CD4-positive, alpha-beta T cell (primary cell): ENCODE measurements around the gene DPH7. TPM values are rescaled to one million over a fixed set of nuclear protein-coding genes. Genes with fewer than 3 reads are reported as not detected.

Experiments used
- ATAC-seq: fragments of 200-7000 bp; cut with Tn5 transposase; one replicate; pipeline ENCODE4 v1.10.0; 2022; ENCODE audit warnings: mild to moderate bottlenecking; ENCODE audit not compliant: poor library complexity
- CTCF ChIA-PET: fragments of 350-600 bp; sonication (Branson Sonifier 250); formaldehyde crosslinking; loops from one replicate; lab custom pipeline; 2021; ENCODE audit warnings: antibody characterized with exemption, inconsistent platforms; lab: Charles Lee
- POLR2A ChIA-PET: fragments of 350-600 bp; sonication (Branson Sonifier 250); formaldehyde crosslinking; loops from one replicate; lab custom pipeline; 2021; ENCODE audit warnings: antibody characterized with exemption, inconsistent platforms; lab: Charles Lee
- DNase-seq, 14 experiments: peaks; one replicate each; pipeline ENCODE4 v3.0.0-alpha.2; 2013 to 2020; ENCODE audit warnings: mixed read lengths in 2 of 14
- H3K27ac ChIP-seq, 2 donors: one replicate each; pipeline versions ENCODE4 v1.5.1 to v1.7.0; 2013; ENCODE audit warnings: low read length in 2 of 2, low read depth in 1 of 2, mild to moderate bottlenecking in 1 of 2
- H3K27me3 ChIP-seq, 2 experiments: 1 replicate in 1 of 2; 2 replicates in 1 of 2; pipeline versions ENCODE4 v1.6.1 to v1.7.0; 2013; ENCODE audit warnings: low read length in 2 of 2, control low read depth in 1 of 2, mild to moderate bottlenecking in 1 of 2, moderate library complexity in 1 of 2; ENCODE audit not compliant: insufficient read depth in 2 of 2, control insufficient read depth in 1 of 2
- H3K36me3 ChIP-seq: one replicate; pipeline ENCODE4 v1.6.1; 2013; ENCODE audit warnings: low read length, control low read depth; ENCODE audit not compliant: insufficient read depth
- H3K4me1 ChIP-seq: one replicate; pipeline ENCODE4 v1.6.1; 2013; ENCODE audit warnings: low read length, control low read depth; ENCODE audit not compliant: insufficient read depth
- H3K4me3 ChIP-seq: one replicate; pipeline ENCODE4 v1.5.1; 2013; ENCODE audit warnings: mild to moderate bottlenecking, low read length, moderate library complexity
- H3K9me3 ChIP-seq, 2 experiments: 1 replicate in 1 of 2; 2 replicates in 1 of 2; pipeline versions ENCODE4 v1.6.1 to v1.7.0; 2013; ENCODE audit warnings: low read length in 2 of 2, mild to moderate bottlenecking in 2 of 2, control low read depth in 1 of 2, moderate library complexity in 1 of 2; ENCODE audit not compliant: control insufficient read depth in 1 of 2, insufficient read depth in 1 of 2
- H3K27ac Mint-ChIP-seq: one replicate; pipeline ENCODE4 v1.8.0; 2020; ENCODE audit warnings: mixed read lengths
- H3K27me3 Mint-ChIP-seq: one replicate; pipeline ENCODE4 v1.8.0; 2021; ENCODE audit warnings: mixed read lengths
- H3K36me3 Mint-ChIP-seq: one replicate; pipeline ENCODE4 v1.8.0; 2021; ENCODE audit warnings: low read depth, mixed read lengths
- H3K4me1 Mint-ChIP-seq: one replicate; pipeline ENCODE4 v1.8.0; 2021; ENCODE audit warnings: low read depth, mixed read lengths
- H3K4me3 Mint-ChIP-seq: one replicate; pipeline ENCODE4 v1.8.0; 2020; ENCODE audit warnings: mild to moderate bottlenecking, mixed read lengths
- H3K9me3 Mint-ChIP-seq: one replicate; pipeline ENCODE4 v1.8.0; 2020; ENCODE audit warnings: mixed read lengths
- CTCF ChIP-seq: fragments of 200-600 bp; IDR thresholded peaks from one replicate; pipeline ENCODE4 v1.8.0; 2022; ENCODE audit warnings: antibody characterized with exemption, mild to moderate bottlenecking
- intact Hi-C, 2 experiments: fragments of 100-400 bp; cut with DNase I in 1 of 2; cut with micrococcal nuclease in 1 of 2; formaldehyde crosslinking; loops; one replicate each; pipeline versions ENCODE4 v1.15.1 to v1.9.0; 2023 to 2025; cut with DNase I, micrococcal nuclease
- total RNA-seq, 174 experiments: library from RNA in 2 of 174; stranded (reverse) in 2 of 174; gene quantifications; one replicate each; pipeline ENCODE4 v1.2.3 and lab custom pipeline; 2021 to 2026

Gene DPH7
- total RNA-seq, 2 experiments from 2014 or later, result 36.4 to 36.8 TPM

GRCh38 chr9:137621131-137621757 lies 42.5 kb upstream of the DPH7 start:
- H3K36me3 Mint-ChIP-seq, result peaks cover 24% of the 10 kb centered on the region
- H3K4me1 ChIP-seq, result peaks cover 59% of the 10 kb centered on the region
- POLR2A ChIA-PET, result no interaction called here
- no peaks in the 10 kb centered on the region for H3K9me3 Mint-ChIP-seq
- no peaks in the 10 kb centered on the region for H3K9me3 ChIP-seq
- peaks cover 56% of the 10 kb centered on the region for H3K4me1 Mint-ChIP-seq
- H3K4me3 Mint-ChIP-seq, result peak overlapping the region; percentile 95
- ATAC-seq (no peak), DNase-seq (peak in 2 of 14 experiments; percentile 48 to 57)
- H3K27me3 Mint-ChIP-seq, result no peaks in the 10 kb centered on the region
- peak; percentile 36 for TF ChIP-seq CTCF
- CTCF ChIA-PET, result no interaction called here
- peak overlapping the region; percentile 76 for H3K27ac Mint-ChIP-seq
- H3K36me3 ChIP-seq, result peaks cover 9% of the 10 kb centered on the region
- intact Hi-C loops, result no loop called here
- H3K27ac ChIP-seq, result no peak overlapping the region
- H3K27me3 ChIP-seq, result no peaks in the 10 kb centered on the region
- no peak overlapping the region for H3K4me3 ChIP-seq

- H3K4me3 ChIP-seq, result peak overlapping the region; percentile 87
- DNase-seq, result no peak
These were observed 41.9 kb upstream of the DPH7 start for GRCh38 chr9:137620581-137620980.

GRCh38 chr9:137620048-137620405 lies 41.3 kb upstream of the DPH7 start:
- Histone ChIP-seq H3K9me3 (no peaks in the 10 kb centered on the region), H3K4me3 (peak overlapping the region; percentile 87), H3K36me3 (peaks cover 18% of the 10 kb centered on the region), H3K27ac (peak overlapping the region in 1 of 2 donors; percentile 49), H3K27me3 (no peaks in the 10 kb centered on the region), H3K4me1 (peaks cover 47% of the 10 kb centered on the region)
- no peak for DNase-seq
- peak overlapping the region; percentile 95 for H3K4me3 Mint-ChIP-seq
- TF ChIP-seq CTCF, result no peak
- intact Hi-C loops, result no loop called here
- ATAC-seq, result no peak
- H3K27ac Mint-ChIP-seq, result peak overlapping the region; percentile 93
- peaks cover 47% of the 10 kb centered on the region for H3K4me1 Mint-ChIP-seq
- H3K9me3 Mint-ChIP-seq, result no peaks in the 10 kb centered on the region
- ChIA-PET POLR2A (interaction anchor here (0.8 to 2.5 kb wide), 3 partner anchors 8 to 70 kb away, joined by 4 to 21 read pairs (median 8); partner anchors contain the start of genes MRPL41 and PNPLA7), CTCF (interaction anchor here (1.6 to 1.8 kb wide), 2 partner anchors 8 to 41 kb away, joined by 4 to 5 read pairs; partner anchors contain the start of gene DPH7)
- H3K36me3 Mint-ChIP-seq, result peaks cover 21% of the 10 kb centered on the region
- no peaks in the 10 kb centered on the region for H3K27me3 Mint-ChIP-seq

More at GRCh38 chr9:137620581-137620980, 41.9 kb upstream of the DPH7 start:
- Mint-ChIP-seq H3K27me3 (no peaks in the 10 kb centered on the region), H3K9me3 (no peaks in the 10 kb centered on the region), H3K36me3 (peaks cover 24% of the 10 kb centered on the region), H3K4me1 (peaks cover 53% of the 10 kb centered on the region), H3K27ac (peak overlapping the region; percentile 76), H3K4me3 (peak overlapping the region; percentile 95)
- TF ChIP-seq CTCF, result no peak
- Histone ChIP-seq H3K9me3 (no peaks in the 10 kb centered on the region), H3K4me1 (peaks cover 53% of the 10 kb centered on the region), H3K36me3 (peaks cover 13% of the 10 kb centered on the region), H3K27ac (no peak overlapping the region), H3K27me3 (no peaks in the 10 kb centered on the region)
- ChIA-PET CTCF (interaction anchor here (1.6 to 1.8 kb wide), 2 partner anchors 8 to 42 kb away, joined by 4 to 5 read pairs; partner anchors contain the start of gene DPH7), POLR2A (interaction anchor here (0.8 to 2.5 kb wide), 2 partner anchors 8 to 70 kb away, joined by 4 to 21 read pairs; partner anchors contain the start of gene PNPLA7)
- ATAC-seq, result no peak
- intact Hi-C loops, result no loop called here
